Neural cell (in vitro differentiated cells): Measurements from ENCODE around the gene SKAP1.

Experiments used
- CTCF ChIP-seq: fragments of 450-650 bp; IDR thresholded peaks from 2 replicates; pipeline ENCODE4 v1.5.1; 2014; ENCODE audit warnings: antibody characterized with exemption, mild to moderate bottlenecking, moderate library complexity; ENCODE audit not compliant: poor library complexity, severe bottlenecking
- EP300 ChIP-seq: fragments of 450-650 bp; conservative IDR thresholded peaks from 2 replicates; pipeline ENCODE4 v1.6.1; 2014; ENCODE audit warnings: antibody characterized with exemption, mild to moderate bottlenecking, moderate library complexity; ENCODE audit not compliant: poor library complexity, severe bottlenecking
- EZH2 ChIP-seq: fragments of 200-600, 300-800 bp; shearing (Covaris generic), sonication (generic); IDR thresholded peaks from 2 replicates; pipeline ENCODE4 v1.6.1; 2014; ENCODE audit warnings: antibody characterized with exemption, low read length, borderline replicate concordance, mild to moderate bottlenecking; ENCODE audit not compliant: insufficient read depth, poor library complexity, severe bottlenecking
- MXI1 ChIP-seq: fragments of 450-650 bp; conservative IDR thresholded peaks from 2 replicates; pipeline ENCODE4 v1.6.1; 2014; ENCODE audit warnings: antibody characterized with exemption, mild to moderate bottlenecking; ENCODE audit not compliant: poor library complexity, severe bottlenecking
- POLR2AphosphoS5 ChIP-seq: IDR thresholded peaks from 2 replicates; pipeline ENCODE4 v1.6.1; 2012
- RAD21 ChIP-seq: fragments of 450-650 bp; conservative IDR thresholded peaks from 2 replicates; pipeline ENCODE4 v1.6.1; 2014; ENCODE audit warnings: antibody characterized with exemption, mild to moderate bottlenecking, moderate library complexity
- SMC3 ChIP-seq: fragments of 450-650 bp; conservative IDR thresholded peaks from 2 replicates; pipeline ENCODE4 v1.6.1; 2014; ENCODE audit warnings: antibody characterized with exemption, mild to moderate bottlenecking, moderate library complexity; ENCODE audit not compliant: poor library complexity
- TAF1 ChIP-seq: IDR thresholded peaks from 2 replicates; pipeline ENCODE4 v1.6.1; 2012; ENCODE audit warnings: low read depth
- TF ChIP-seq, protein P1 (sequence below): IDR thresholded peaks from 2 replicates; pipeline ENCODE4 v1.6.1; 2012; ENCODE audit warnings: borderline replicate concordance

DNA sequence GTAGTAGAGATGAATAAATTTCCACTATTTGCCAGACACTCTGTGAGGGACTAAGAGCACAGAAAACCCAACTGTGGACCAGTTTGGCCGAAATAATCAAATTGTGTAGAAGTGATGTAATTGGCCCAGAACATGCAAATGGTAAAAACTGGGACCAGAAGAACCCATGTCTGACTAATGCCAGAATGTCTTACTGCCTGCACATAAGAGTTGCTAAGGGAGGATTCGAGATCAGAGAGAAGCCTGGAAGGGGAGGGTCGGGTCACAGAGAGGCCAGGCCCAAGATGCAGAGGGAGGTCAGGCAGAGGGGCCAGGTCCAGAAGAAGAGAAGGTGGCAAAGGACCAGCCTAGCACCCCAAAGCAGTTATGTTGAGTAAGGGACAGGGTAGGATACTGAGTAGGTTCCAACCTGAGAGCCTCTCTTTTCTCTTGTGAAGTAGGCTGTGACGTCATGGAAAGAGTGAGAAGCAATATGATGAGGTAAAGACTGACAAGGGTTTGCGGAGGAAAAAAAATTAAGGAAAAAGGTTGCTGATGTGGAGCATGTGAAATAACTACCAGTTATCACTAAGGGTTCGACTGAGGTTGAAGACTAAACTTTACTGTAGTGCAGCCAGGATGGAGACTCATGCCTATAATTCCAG, 53.2 kb downstream of the SKAP1 start:
- TF ChIP-seq EZH2: no peak
- TF ChIP-seq POLR2AphosphoS5: no peak
- TF ChIP-seq CTCF: no peak
- no peak for TF ChIP-seq TAF1
- TF ChIP-seq RAD21: no peak
- no peak for TF ChIP-seq SMC3
- no peak for TF ChIP-seq EP300
- no peak for TF ChIP-seq MXI1
- TF ChIP-seq, protein P1, sequence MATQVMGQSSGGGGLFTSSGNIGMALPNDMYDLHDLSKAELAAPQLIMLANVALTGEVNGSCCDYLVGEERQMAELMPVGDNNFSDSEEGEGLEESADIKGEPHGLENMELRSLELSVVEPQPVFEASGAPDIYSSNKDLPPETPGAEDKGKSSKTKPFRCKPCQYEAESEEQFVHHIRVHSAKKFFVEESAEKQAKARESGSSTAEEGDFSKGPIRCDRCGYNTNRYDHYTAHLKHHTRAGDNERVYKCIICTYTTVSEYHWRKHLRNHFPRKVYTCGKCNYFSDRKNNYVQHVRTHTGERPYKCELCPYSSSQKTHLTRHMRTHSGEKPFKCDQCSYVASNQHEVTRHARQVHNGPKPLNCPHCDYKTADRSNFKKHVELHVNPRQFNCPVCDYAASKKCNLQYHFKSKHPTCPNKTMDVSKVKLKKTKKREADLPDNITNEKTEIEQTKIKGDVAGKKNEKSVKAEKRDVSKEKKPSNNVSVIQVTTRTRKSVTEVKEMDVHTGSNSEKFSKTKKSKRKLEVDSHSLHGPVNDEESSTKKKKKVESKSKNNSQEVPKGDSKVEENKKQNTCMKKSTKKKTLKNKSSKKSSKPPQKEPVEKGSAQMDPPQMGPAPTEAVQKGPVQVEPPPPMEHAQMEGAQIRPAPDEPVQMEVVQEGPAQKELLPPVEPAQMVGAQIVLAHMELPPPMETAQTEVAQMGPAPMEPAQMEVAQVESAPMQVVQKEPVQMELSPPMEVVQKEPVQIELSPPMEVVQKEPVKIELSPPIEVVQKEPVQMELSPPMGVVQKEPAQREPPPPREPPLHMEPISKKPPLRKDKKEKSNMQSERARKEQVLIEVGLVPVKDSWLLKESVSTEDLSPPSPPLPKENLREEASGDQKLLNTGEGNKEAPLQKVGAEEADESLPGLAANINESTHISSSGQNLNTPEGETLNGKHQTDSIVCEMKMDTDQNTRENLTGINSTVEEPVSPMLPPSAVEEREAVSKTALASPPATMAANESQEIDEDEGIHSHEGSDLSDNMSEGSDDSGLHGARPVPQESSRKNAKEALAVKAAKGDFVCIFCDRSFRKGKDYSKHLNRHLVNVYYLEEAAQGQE: no peak
